Neural cell (in vitro differentiated cells): Measurements from ENCODE around the gene ATP4B.

Experiments
- EP300 ChIP-seq: fragments of 450-650 bp; conservative IDR thresholded peaks from 2 replicates; pipeline ENCODE4 v1.6.1; 2014; ENCODE audit warnings: antibody characterized with exemption, mild to moderate bottlenecking, moderate library complexity; ENCODE audit not compliant: poor library complexity, severe bottlenecking
- EZH2 ChIP-seq: fragments of 200-600, 300-800 bp; shearing (Covaris generic), sonication (generic); IDR thresholded peaks from 2 replicates; pipeline ENCODE4 v1.6.1; 2014; ENCODE audit warnings: antibody characterized with exemption, low read length, borderline replicate concordance, mild to moderate bottlenecking; ENCODE audit not compliant: insufficient read depth, poor library complexity, severe bottlenecking
- MXI1 ChIP-seq: fragments of 450-650 bp; conservative IDR thresholded peaks from 2 replicates; pipeline ENCODE4 v1.6.1; 2014; ENCODE audit warnings: antibody characterized with exemption, mild to moderate bottlenecking; ENCODE audit not compliant: poor library complexity, severe bottlenecking
- POLR2AphosphoS5 ChIP-seq: IDR thresholded peaks from 2 replicates; pipeline ENCODE4 v1.6.1; 2012
- RAD21 ChIP-seq: fragments of 450-650 bp; conservative IDR thresholded peaks from 2 replicates; pipeline ENCODE4 v1.6.1; 2014; ENCODE audit warnings: antibody characterized with exemption, mild to moderate bottlenecking, moderate library complexity
- SMC3 ChIP-seq: fragments of 450-650 bp; conservative IDR thresholded peaks from 2 replicates; pipeline ENCODE4 v1.6.1; 2014; ENCODE audit warnings: antibody characterized with exemption, mild to moderate bottlenecking, moderate library complexity; ENCODE audit not compliant: poor library complexity
- TF ChIP-seq, protein P1 (sequence below): fragments of 450-650 bp; IDR thresholded peaks from 2 replicates; pipeline ENCODE4 v1.5.1; 2014; ENCODE audit warnings: antibody characterized with exemption, mild to moderate bottlenecking, moderate library complexity; ENCODE audit not compliant: poor library complexity, severe bottlenecking

DNA sequence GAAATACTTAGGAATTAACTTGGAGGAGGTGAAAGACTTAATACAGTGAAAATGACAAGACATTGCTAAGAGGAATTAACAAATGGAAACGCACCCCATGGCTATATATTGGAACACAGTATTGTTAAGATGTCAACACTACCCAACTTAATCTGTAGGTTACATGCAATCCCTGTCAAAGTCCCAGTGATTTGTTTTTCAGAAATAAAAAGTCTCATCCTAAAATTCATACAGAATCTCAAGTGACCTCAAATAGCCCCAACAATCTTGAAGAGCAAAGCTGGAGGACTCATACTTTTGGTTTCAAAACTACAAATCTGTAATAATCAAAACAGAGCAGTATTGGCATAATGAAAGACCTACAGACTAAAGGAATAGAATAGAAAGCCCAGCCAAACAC, 13.2 kb downstream of the ATP4B start:
- TF ChIP-seq SMC3 (no peak), POLR2AphosphoS5 (no peak), EP300 (no peak), MXI1 (no peak), EZH2 (no peak), RAD21 (no peak)
- TF ChIP-seq, protein P1, sequence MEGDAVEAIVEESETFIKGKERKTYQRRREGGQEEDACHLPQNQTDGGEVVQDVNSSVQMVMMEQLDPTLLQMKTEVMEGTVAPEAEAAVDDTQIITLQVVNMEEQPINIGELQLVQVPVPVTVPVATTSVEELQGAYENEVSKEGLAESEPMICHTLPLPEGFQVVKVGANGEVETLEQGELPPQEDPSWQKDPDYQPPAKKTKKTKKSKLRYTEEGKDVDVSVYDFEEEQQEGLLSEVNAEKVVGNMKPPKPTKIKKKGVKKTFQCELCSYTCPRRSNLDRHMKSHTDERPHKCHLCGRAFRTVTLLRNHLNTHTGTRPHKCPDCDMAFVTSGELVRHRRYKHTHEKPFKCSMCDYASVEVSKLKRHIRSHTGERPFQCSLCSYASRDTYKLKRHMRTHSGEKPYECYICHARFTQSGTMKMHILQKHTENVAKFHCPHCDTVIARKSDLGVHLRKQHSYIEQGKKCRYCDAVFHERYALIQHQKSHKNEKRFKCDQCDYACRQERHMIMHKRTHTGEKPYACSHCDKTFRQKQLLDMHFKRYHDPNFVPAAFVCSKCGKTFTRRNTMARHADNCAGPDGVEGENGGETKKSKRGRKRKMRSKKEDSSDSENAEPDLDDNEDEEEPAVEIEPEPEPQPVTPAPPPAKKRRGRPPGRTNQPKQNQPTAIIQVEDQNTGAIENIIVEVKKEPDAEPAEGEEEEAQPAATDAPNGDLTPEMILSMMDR: no peak
